Left ventricle myocardium inferior (tissue), 1 donor: Measurements from ENCODE around the gene PTGER1. TPM values are rescaled to one million over a fixed set of nuclear protein-coding genes. Genes with fewer than 3 reads are reported as not detected.
"Not testable (repeated sequence)": the region's sequence is repeated elsewhere in the genome, so short reads cannot be mapped to it uniquely, and the experiment has no call there.

Experiments used
- DNase-seq: peaks from one replicate; pipeline ENCODE4 v3.0.0-alpha.2; 2020
- H3K27ac ChIP-seq: fragments of 200-600 bp; replicated peaks from 2 replicates; pipeline ENCODE4 v1.8.0; 2021
- H3K27me3 ChIP-seq: fragments of 200-600 bp; 2 replicates; pipeline ENCODE4 v1.8.0; 2021; ENCODE audit warnings: low read depth
- H3K36me3 ChIP-seq: fragments of 200-600 bp; 2 replicates; pipeline ENCODE4 v1.8.0; 2021
- H3K4me1 ChIP-seq: fragments of 200-600 bp; 2 replicates; pipeline ENCODE4 v1.8.0; 2021
- H3K4me3 ChIP-seq: fragments of 200-600 bp; 2 replicates; pipeline ENCODE4 v1.8.0; 2021; ENCODE audit warnings: mild to moderate bottlenecking, moderate library complexity
- H3K9me3 ChIP-seq: fragments of 200-600 bp; replicated peaks from 2 replicates; pipeline ENCODE4 v1.8.0; 2021
- CTCF ChIP-seq: fragments of 200-600 bp; IDR thresholded peaks from 2 replicates; pipeline ENCODE4 v1.8.0; 2021; ENCODE audit warnings: antibody characterized with exemption, mild to moderate bottlenecking, borderline replicate concordance
- intact Hi-C: fragments of 100-400 bp; cut with micrococcal nuclease; formaldehyde crosslinking; loops from one replicate; pipeline ENCODE4 v1.11.0; 2022
- total RNA-seq: library from RNA; stranded (reverse); fragmentation: NEBNext Ultra II Directional; extraction: Animal tissue kit (Norgen Biotek cat#: 25700); gene quantifications from one replicate; pipeline ENCODE4 v1.2.1, GENCODE V29; 2021
- donor health status: DM: no; HTN: yes; CAD: no; lungs with severe emphysema.

Gene PTGER1
- total RNA-seq, 1 donor from 2014 or later = not detected

GRCh38 chr19:14512406-14512961 lies 37.3 kb upstream of the PTGER1 start:
- intact Hi-C loops = no loop called here
- Histone ChIP-seq H3K9me3 (no peaks in the 10 kb centered on the region), H3K27me3 (no peaks in the 10 kb centered on the region), H3K4me3 (no peak overlapping the region), H3K4me1 (peaks cover 56% of the 10 kb centered on the region), H3K36me3 (peaks cover 33% of the 10 kb centered on the region), H3K27ac (no peak overlapping the region)
- no peak for TF ChIP-seq CTCF
- DNase-seq = no peak

- peaks cover 23% of the 10 kb centered on the region for H3K36me3 ChIP-seq
- no peaks in the 10 kb centered on the region for H3K9me3 ChIP-seq
- peak overlapping the region; percentile 71 for H3K27ac ChIP-seq
- intact Hi-C loops = no loop called here
- no peak overlapping the region for H3K4me3 ChIP-seq
- peaks cover 43% of the 10 kb centered on the region for H3K4me1 ChIP-seq
- DNase-seq = no peak
- no peaks in the 10 kb centered on the region for H3K27me3 ChIP-seq
- no peak for TF ChIP-seq CTCF
Observed at GRCh38 chr19:14511229-14511593, 36.1 kb upstream of the PTGER1 start.

GRCh38 chr19:14510311-14511228 lies 35.4 kb upstream of the PTGER1 start:
- DNase-seq = no peak
- H3K27ac ChIP-seq = peak overlapping the region; percentile 71
- no peaks in the 10 kb centered on the region for H3K9me3 ChIP-seq
- peak overlapping the region; percentile 27 for H3K4me3 ChIP-seq
- intact Hi-C loops = no loop called here
- H3K27me3 ChIP-seq = no peaks in the 10 kb centered on the region
- peaks cover 37% of the 10 kb centered on the region for H3K4me1 ChIP-seq
- no peak for TF ChIP-seq CTCF
- H3K36me3 ChIP-seq = peaks cover 17% of the 10 kb centered on the region

- no peaks in the 10 kb centered on the region for H3K9me3 ChIP-seq
- H3K4me1 ChIP-seq = peaks cover 11% of the 10 kb centered on the region
- no peak for TF ChIP-seq CTCF
- no peaks in the 10 kb centered on the region for H3K36me3 ChIP-seq
- intact Hi-C loops = no loop called here
- no peak overlapping the region for H3K27ac ChIP-seq
- no peak for DNase-seq
- no peaks in the 10 kb centered on the region for H3K27me3 ChIP-seq
- no peak overlapping the region for H3K4me3 ChIP-seq
Observed at GRCh38 chr19:14507704-14508542, 32.8 kb upstream of the PTGER1 start.

DNA sequence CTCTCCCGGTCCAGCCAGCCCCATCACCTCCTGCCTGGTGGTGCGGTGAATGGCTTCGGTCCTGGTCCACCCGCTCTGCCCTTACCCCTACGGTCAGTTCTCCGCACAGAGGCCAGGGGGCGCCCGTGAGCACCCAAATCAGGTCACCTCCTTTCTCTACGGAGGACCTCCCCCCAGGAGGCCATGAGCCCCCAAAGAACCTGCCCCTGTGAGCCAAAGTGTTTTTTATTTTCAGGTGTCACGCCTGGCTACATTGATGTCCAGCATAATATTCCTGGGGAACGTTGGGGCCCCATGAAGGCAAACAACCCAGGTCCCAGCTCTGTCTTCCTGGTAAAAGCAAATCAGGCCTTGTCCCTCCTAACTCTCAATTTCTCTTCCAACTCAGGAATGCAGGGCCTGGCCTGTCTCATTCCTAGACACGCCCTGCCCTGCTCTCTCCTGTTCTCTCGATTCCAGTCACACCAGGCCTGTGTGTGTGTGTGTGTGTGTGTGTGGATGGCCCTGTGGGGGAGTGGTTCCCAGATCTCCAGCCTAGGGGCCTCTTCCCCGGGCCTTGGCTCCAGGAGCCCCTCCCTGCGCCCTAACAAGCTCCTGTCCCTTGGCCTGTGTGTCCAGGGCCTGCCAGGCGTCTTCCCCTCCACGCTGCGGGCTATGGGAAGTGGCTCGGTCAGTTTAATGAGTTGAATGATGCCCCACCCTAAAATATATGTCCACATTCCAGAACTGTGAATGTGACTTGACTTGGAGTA lies 30.5 kb upstream of the PTGER1 start:
- DNase-seq = no peak
- Histone ChIP-seq H3K27me3 (no peaks in the 10 kb centered on the region), H3K27ac (no peak overlapping the region), H3K36me3 (no peaks in the 10 kb centered on the region), H3K4me3 (no peak overlapping the region), H3K4me1 (peaks cover 11% of the 10 kb centered on the region), H3K9me3 (no peaks in the 10 kb centered on the region)
- peak; percentile 63 for TF ChIP-seq CTCF
- intact Hi-C loops = no loop called here

GRCh38 chr19:14504575-14504974 lies 29.4 kb upstream of the PTGER1 start:
- H3K36me3 ChIP-seq, H3K27ac ChIP-seq, H3K4me3 ChIP-seq, intact Hi-C loops, H3K27me3 ChIP-seq, H3K9me3 ChIP-seq, H3K4me1 ChIP-seq, DNase-seq: not testable (repeated sequence)
